ENCODE measurements around the gene HHIPL1. TPM values are rescaled to one million over a fixed set of nuclear protein-coding genes. Genes with fewer than 3 reads are reported as not detected.

HHIPL1 gene
- total RNA-seq, 4 donors from 2014 or later, result 0.07 to 0.82 (median 0.14) TPM

DNA sequence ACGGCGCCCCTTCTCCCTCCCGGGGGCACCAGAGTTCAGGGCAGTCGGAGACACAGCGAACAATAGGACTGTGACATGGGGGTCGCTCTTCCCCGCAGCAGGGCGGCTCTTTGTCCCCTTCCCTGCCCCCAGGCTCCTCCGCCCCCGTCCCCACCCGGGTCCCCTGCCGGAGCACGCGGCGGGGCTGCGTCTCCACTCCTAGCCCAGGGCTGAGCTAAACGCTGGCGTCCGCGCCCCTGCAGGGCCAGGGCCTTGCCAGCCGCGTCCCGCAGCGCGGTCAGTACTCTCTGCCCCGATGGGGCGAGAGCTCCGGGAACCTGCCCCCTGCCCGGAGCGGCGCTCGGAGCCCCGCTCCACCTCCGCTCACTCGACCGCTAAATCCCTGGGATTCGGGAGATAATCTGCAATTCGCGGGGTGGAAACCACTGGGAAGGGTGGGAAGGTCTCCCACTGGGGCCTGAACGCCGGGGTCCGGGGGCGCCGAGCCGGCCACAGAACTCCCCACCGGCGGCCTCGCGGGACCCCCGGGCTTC is 40.1 kb upstream of the HHIPL1 start:
- ATAC-seq (peak; percentile 56 to 62), DNase-seq (peak in 1 of 2 donors; percentile 23)
- H3K36me3 ChIP-seq, result no peaks in the 10 kb centered on the region
- in situ Hi-C loops (cut with MboI; ENCODE audit: low sequenced_read_pairs in 4 of 4) (no loop called here), intact Hi-C loops (cut with DNase I; ENCODE audit: low total_unique reads) (loop anchor here (1.0 to 10.0 kb wide), 6 partner anchors 42 to 942 kb away; partner anchors contain the start of genes CCNK and CYP46A1)
- no peaks in the 10 kb centered on the region for H3K9me3 ChIP-seq
- H3K4me3 ChIP-seq, result peak overlapping the region; percentile 85 to 96 (median 90)
- H3K27me3 ChIP-seq, result no peaks in the 10 kb centered on the region
- H3K27ac ChIP-seq, result peak overlapping the region; percentile 94 to 99 (median 96)
- peaks cover 20 to 26% of the 10 kb centered on the region in 2 donors for H3K4me1 ChIP-seq
- TF ChIP-seq, protein P1, sequence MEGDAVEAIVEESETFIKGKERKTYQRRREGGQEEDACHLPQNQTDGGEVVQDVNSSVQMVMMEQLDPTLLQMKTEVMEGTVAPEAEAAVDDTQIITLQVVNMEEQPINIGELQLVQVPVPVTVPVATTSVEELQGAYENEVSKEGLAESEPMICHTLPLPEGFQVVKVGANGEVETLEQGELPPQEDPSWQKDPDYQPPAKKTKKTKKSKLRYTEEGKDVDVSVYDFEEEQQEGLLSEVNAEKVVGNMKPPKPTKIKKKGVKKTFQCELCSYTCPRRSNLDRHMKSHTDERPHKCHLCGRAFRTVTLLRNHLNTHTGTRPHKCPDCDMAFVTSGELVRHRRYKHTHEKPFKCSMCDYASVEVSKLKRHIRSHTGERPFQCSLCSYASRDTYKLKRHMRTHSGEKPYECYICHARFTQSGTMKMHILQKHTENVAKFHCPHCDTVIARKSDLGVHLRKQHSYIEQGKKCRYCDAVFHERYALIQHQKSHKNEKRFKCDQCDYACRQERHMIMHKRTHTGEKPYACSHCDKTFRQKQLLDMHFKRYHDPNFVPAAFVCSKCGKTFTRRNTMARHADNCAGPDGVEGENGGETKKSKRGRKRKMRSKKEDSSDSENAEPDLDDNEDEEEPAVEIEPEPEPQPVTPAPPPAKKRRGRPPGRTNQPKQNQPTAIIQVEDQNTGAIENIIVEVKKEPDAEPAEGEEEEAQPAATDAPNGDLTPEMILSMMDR (IDR thresholded peaks at IDR 0.05 in 4 of 5, conservative IDR thresholded peaks at IDR 0.05 in 1 of 5), result no peak
- peak; percentile 5 to 26 for TF ChIP-seq POLR2A (IDR thresholded peaks at IDR 0.05)

DNA sequence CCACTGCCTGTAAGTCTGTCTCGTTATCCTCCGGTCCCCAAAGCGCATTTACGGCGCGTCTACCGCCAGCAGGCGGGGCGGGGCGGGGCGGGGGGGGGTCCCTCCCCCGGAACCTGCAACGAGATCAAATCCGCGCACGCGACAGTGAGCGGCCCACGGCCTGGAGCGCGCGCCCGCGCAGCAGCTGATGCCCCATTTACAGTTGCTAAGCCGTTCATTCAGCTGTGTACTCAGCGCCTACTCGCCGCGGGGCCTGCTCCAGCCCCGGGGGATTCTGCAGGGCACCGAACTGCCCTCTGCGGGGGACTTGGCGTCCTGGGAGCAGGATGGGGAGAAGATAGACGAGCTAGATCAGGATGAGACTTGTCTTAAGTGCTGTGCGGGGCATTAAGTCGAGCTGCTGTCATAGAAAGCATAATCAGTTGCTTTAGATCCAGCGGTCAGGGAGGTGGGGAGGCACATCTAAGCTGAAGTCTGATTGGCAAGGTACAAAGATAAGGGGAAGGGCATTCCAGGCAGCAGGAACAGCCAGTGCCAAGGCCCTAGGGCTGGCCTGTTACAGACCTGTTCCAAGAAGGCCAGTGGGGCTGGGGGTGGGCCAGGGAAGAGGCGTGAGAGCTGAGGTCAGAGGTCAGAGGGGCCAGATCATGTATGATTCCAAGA is 39.5 kb upstream of the HHIPL1 start:
- no peaks in the 10 kb centered on the region for H3K9me3 ChIP-seq
- peak; percentile 20 to 35 for ATAC-seq
- H3K27ac ChIP-seq, result peak overlapping the region; percentile 94 to 99 (median 96)
- intact Hi-C loops (cut with DNase I; ENCODE audit: low total_unique reads), result loop anchor here (2.0 to 10.0 kb wide), 3 partner anchors 43 to 609 kb away; no protein-coding TSS in a partner anchor
- H3K4me3 ChIP-seq, result peak overlapping the region; percentile 85 to 96 (median 90)
- TF ChIP-seq, protein P1 (IDR thresholded peaks at IDR 0.05 in 4 of 5, conservative IDR thresholded peaks at IDR 0.05 in 1 of 5), result no peak
- peak in 1 of 2 donors; percentile 10 for TF ChIP-seq POLR2A (IDR thresholded peaks at IDR 0.05)
- H3K27me3 ChIP-seq, result no peaks in the 10 kb centered on the region
- DNase-seq, result peak; percentile 39 to 59
- peaks cover 20 to 26% of the 10 kb centered on the region in 2 donors for H3K4me1 ChIP-seq
- in situ Hi-C loops (cut with MboI; ENCODE audit: low sequenced_read_pairs in 4 of 4), result no loop called here
- no peaks in the 10 kb centered on the region for H3K36me3 ChIP-seq

DNA sequence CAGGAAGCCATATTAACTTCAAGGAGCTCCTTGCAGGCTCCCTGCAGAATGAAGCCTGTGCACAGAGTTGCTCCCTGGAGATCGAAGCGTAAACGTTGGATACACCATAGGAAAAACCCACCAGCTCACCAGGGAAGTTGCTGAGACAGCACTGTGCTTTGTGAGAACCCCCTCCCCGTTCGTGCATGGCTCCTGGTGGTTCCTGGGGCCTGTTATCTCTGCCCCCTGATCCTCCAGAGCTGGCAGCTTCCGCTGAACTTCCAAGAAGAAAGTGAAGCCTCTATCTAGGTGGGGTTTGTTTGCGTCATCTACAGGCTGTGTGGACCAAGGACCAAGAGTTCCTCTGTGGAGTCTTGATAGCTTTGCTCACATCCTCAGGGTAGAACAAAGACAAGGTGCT is 38.6 kb upstream of the HHIPL1 start:
- no peaks in the 10 kb centered on the region for H3K9me3 ChIP-seq
- peaks cover 20 to 23% of the 10 kb centered on the region in 2 donors for H3K4me1 ChIP-seq
- H3K27ac ChIP-seq, result no peak overlapping the region
- no peak for ATAC-seq
- H3K4me3 ChIP-seq, result no peak overlapping the region
- no peak for TF ChIP-seq POLR2A (IDR thresholded peaks at IDR 0.05)
- TF ChIP-seq, protein P1 (IDR thresholded peaks at IDR 0.05 in 4 of 5, conservative IDR thresholded peaks at IDR 0.05 in 1 of 5), result no peak
- no peaks in the 10 kb centered on the region for H3K27me3 ChIP-seq
- in situ Hi-C loops (cut with MboI; ENCODE audit: low sequenced_read_pairs in 4 of 4) (no loop called here), intact Hi-C loops (cut with DNase I; ENCODE audit: low total_unique reads) (loop anchor here (10.0 kb wide), 2 partner anchors 572 to 608 kb away; no protein-coding TSS in a partner anchor)
- no peak for DNase-seq
- H3K36me3 ChIP-seq, result no peaks in the 10 kb centered on the region

DNA sequence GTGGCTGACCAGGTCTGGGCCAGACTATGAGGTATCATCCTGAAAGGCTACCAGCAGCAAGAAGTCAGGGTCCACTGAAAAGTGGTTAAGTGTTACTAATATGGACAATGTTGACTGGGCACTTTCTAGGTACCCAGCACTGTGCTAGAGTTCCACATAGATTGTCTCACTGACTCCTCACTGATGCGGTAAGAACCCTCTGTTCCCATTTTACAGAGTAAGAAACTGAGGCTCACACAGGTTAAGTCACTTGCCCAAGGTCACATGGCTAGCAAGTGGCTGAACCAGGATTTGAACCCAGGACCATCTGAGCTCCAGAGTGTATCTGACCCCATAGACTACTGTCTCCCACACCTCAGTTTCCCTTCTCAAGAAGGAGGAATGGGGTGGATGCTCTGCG is 36.3 kb upstream of the HHIPL1 start:
- H3K36me3 ChIP-seq, result no peaks in the 10 kb centered on the region
- peaks cover 6 to 7% of the 10 kb centered on the region in 2 donors for H3K4me1 ChIP-seq
- DNase-seq (no peak), ATAC-seq (no peak)
- in situ Hi-C loops (cut with MboI; ENCODE audit: low sequenced_read_pairs in 4 of 4), result no loop called here
- TF ChIP-seq, protein P1 (IDR thresholded peaks at IDR 0.05 in 4 of 5, conservative IDR thresholded peaks at IDR 0.05 in 1 of 5), result no peak
- no peak for TF ChIP-seq POLR2A (IDR thresholded peaks at IDR 0.05)
- H3K27me3 ChIP-seq, result no peaks in the 10 kb centered on the region
- intact Hi-C loops (cut with DNase I; ENCODE audit: low total_unique reads), result loop anchor here (10.0 kb wide), 2 partner anchors 574 to 606 kb away; no protein-coding TSS in a partner anchor
- H3K9me3 ChIP-seq, result no peaks in the 10 kb centered on the region
- no peak overlapping the region for H3K27ac ChIP-seq
- no peak overlapping the region for H3K4me3 ChIP-seq
